GM12865 (cell line): ENCODE results near the gene BABAM2.
"Not testable (repeated sequence)": the region's sequence is repeated elsewhere in the genome, so short reads cannot be mapped to it uniquely, and the experiment has no call there.

ENCODE experiments used
- DNase-seq: peaks from one replicate; pipeline ENCODE4 v3.0.0; 2010; ENCODE audit warnings: low read depth
- H3K4me3 ChIP-seq: 2 replicates; pipeline ENCODE4 v1.5.1; 2011; ENCODE audit warnings: mild to moderate bottlenecking, low read depth, low read length, control low read depth
- CTCF ChIP-seq: IDR thresholded peaks from 2 replicates; pipeline ENCODE4 v1.5.1; 2011; ENCODE audit warnings: low read length, control low read depth, low read depth, inconsistent platforms; ENCODE audit not compliant: insufficient read depth; ENCODE audit errors: missing control alignments

Gene BABAM2

GRCh38 chr2:28248511-28248910 lies 358.0 kb downstream of the BABAM2 start:
- no peak for TF ChIP-seq CTCF
- no peak overlapping the region for H3K4me3 ChIP-seq
- no peak for DNase-seq

GRCh38 chr2:28250006-28250405 lies 359.5 kb downstream of the BABAM2 start:
- no peak for TF ChIP-seq CTCF
- H3K4me3 ChIP-seq, result no peak overlapping the region
- DNase-seq, result no peak

GRCh38 chr2:28251337-28251736 lies 360.8 kb downstream of the BABAM2 start:
- TF ChIP-seq CTCF, result no peak
- peak; percentile 37 for DNase-seq
- no peak overlapping the region for H3K4me3 ChIP-seq

GRCh38 chr2:28252311-28252710 lies 361.8 kb downstream of the BABAM2 start:
- H3K4me3 ChIP-seq, result no peak overlapping the region
- peak; percentile 74 for DNase-seq
- TF ChIP-seq CTCF, result no peak

- DNase-seq, result no peak
- no peak overlapping the region for H3K4me3 ChIP-seq
- no peak for TF ChIP-seq CTCF
Observed at GRCh38 chr2:28253543-28253942, 363.0 kb downstream of the BABAM2 start.

- not testable (repeated sequence) for DNase-seq, H3K4me3 ChIP-seq
Observed at GRCh38 chr2:28255231-28255630, 364.7 kb downstream of the BABAM2 start.

- no peak overlapping the region for H3K4me3 ChIP-seq
Observed at GRCh38 chr2:28257182-28257581, 366.7 kb downstream of the BABAM2 start.

GRCh38 chr2:28259226-28259625 lies 368.7 kb downstream of the BABAM2 start:
- not testable (repeated sequence) for H3K4me3 ChIP-seq, DNase-seq

More at GRCh38 chr2:28257182-28257581, 366.7 kb downstream of the BABAM2 start:
- DNase-seq, result peak; percentile 42
- no peak for TF ChIP-seq CTCF
